Endodermal cell (in vitro differentiated cells): Measurements from ENCODE around the gene PDE4A. TPM values are rescaled to one million over a fixed set of nuclear protein-coding genes. Genes with fewer than 3 reads are reported as not detected.
"Not testable (repeated sequence)": the region's sequence is repeated elsewhere in the genome, so short reads cannot be mapped to it uniquely, and the experiment has no call there.

ENCODE experiments used
- DNase-seq: peaks from one replicate; pipeline ENCODE4 v3.0.0-alpha.2; 2017
- H3K27ac ChIP-seq: 2 replicates; pipeline ENCODE4 v1.5.1; 2013; ENCODE audit warnings: mild to moderate bottlenecking, low read depth, low read length, moderate library complexity
- H3K27me3 ChIP-seq: 2 replicates; pipeline ENCODE4 v1.6.1; 2013; ENCODE audit warnings: mild to moderate bottlenecking, low read length, moderate library complexity; ENCODE audit not compliant: insufficient read depth, control insufficient read depth, poor library complexity, severe bottlenecking
- H3K36me3 ChIP-seq: 2 replicates; pipeline ENCODE4 v1.7.0; 2013; ENCODE audit warnings: mild to moderate bottlenecking, low read length, moderate library complexity; ENCODE audit not compliant: control insufficient read depth, insufficient read depth
- H3K4me1 ChIP-seq: one replicate; pipeline ENCODE4 v1.7.0; 2013; ENCODE audit warnings: low read length; ENCODE audit not compliant: control insufficient read depth, insufficient read depth
- H3K4me3 ChIP-seq: 2 replicates; pipeline ENCODE4 v1.5.1; 2013; ENCODE audit warnings: mild to moderate bottlenecking, low read length, moderate library complexity
- H3K9ac ChIP-seq: 2 replicates; pipeline ENCODE4 v1.6.1; 2013; ENCODE audit warnings: mild to moderate bottlenecking, low read length, moderate library complexity; ENCODE audit not compliant: poor library complexity, severe bottlenecking; ENCODE audit errors: extremely low read depth
- H3K9me3 ChIP-seq: 2 replicates; pipeline ENCODE4 v1.6.1; 2013; ENCODE audit warnings: mild to moderate bottlenecking, low read length, moderate library complexity; ENCODE audit not compliant: control insufficient read depth
- H3K27ac Mint-ChIP-seq: 2 replicates; pipeline ENCODE4 v1.8.0; 2020; ENCODE audit warnings: mixed read lengths
- H3K27me3 Mint-ChIP-seq: 2 replicates; pipeline ENCODE4 v1.8.0; 2021; ENCODE audit warnings: mild to moderate bottlenecking, mixed read lengths; ENCODE audit not compliant: insufficient read depth
- H3K36me3 Mint-ChIP-seq: 2 replicates; pipeline ENCODE4 v1.8.0; 2020; ENCODE audit warnings: low read depth, mixed read lengths
- H3K4me1 Mint-ChIP-seq: 2 replicates; pipeline ENCODE4 v1.8.0; 2020; ENCODE audit warnings: mixed read lengths
- H3K4me3 Mint-ChIP-seq: 2 replicates; pipeline ENCODE4 v1.8.0; 2020; ENCODE audit warnings: mild to moderate bottlenecking, moderate library complexity, mixed read lengths
- H3K9me3 Mint-ChIP-seq: 2 replicates; pipeline ENCODE4 v1.8.0; 2020; ENCODE audit warnings: mild to moderate bottlenecking, mixed read lengths
- WGBS, 2 experiments: methylation state at CpG; one replicate each; pipeline versions ENCODE4 v1.1.5 to v1.1.7; 2013; ENCODE audit warnings: missing lambda C conversion rate in 2 of 2, mixed read lengths in 1 of 2; ENCODE audit not compliant: insufficient coverage in 1 of 2, insufficient read length in 1 of 2; 5-methylcytosine and 5-hydroxymethylcytosine counted together
- total RNA-seq, 2 donors: library from RNA; stranded (reverse); fragmentation: NEBNext Ultra II Directional in 1 of 2; extraction: Animal tissue kit (Norgen Biotek cat#: 25700) in 1 of 2; gene quantifications; 2 replicates in 1 of 2; 3 replicates in 1 of 2; pipeline ENCODE4 v1.2.1, GENCODE V29; 2021
- TF ChIP-seq, protein P1 (sequence below): fragments of 200-600 bp; sonication (generic); conservative IDR thresholded peaks from 2 replicates; pipeline ENCODE4 v1.5.0; 2021; ENCODE audit warnings: antibody characterized with exemption, mild to moderate bottlenecking

PDE4A gene
- total RNA-seq, 2 donors from 2014 or later = 1.7 to 2.6 TPM

DNA sequence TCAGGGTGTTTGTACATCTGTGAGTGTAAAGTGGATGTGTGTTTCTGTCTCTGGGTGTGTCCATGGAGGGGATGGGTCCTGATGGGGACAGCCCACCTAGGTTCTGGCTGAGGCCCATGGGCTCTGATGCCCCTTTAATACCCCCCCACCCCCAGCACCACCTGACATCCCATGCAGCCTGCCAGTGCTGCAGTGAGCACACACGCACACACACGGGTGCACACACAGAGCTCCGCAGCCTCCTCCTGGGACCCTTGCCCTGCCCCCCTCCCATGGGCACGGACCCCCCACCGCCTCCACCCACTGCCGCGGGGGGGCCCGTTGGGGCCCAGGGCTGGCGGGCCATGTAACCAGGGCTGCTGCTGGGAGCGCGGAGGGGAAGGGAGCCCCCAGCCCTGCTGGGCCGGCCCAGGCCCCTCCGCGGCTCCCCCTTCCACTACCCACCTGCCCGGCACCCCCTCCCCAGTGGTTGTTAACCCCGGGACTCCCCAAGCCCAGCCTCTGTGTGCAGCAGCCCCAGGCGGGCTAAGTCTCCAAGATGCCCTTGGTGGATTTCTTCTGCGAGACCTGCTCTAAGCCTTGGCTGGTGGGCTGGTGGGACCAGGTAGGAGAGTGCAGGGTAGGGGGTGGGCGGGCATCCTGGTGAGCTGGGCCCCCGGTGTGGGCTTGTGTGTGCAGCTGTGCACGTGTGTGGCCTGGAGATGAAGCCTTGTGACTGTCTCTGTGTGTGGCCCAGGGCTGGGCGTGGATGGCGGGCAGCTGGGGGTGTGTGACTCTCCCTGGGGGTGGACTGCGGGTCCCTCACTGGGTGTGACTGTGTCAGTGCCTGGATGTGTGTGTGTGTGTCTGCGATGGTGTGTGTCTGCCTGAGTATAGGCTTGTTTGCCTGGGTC is 32.6 kb downstream of the PDE4A start:
- no peak for DNase-seq
- H3K27ac ChIP-seq = no peak overlapping the region
- no peak overlapping the region for H3K27ac Mint-ChIP-seq
- no peaks in the 10 kb centered on the region for H3K4me1 ChIP-seq
- no peaks in the 10 kb centered on the region for H3K27me3 ChIP-seq
- no peak overlapping the region for H3K9ac ChIP-seq
- H3K4me1 Mint-ChIP-seq = no peaks in the 10 kb centered on the region
- H3K4me3 ChIP-seq = no peak overlapping the region
- H3K27me3 Mint-ChIP-seq = peaks cover 10% of the 10 kb centered on the region
- no peaks in the 10 kb centered on the region for H3K36me3 Mint-ChIP-seq
- TF ChIP-seq, protein P1, sequence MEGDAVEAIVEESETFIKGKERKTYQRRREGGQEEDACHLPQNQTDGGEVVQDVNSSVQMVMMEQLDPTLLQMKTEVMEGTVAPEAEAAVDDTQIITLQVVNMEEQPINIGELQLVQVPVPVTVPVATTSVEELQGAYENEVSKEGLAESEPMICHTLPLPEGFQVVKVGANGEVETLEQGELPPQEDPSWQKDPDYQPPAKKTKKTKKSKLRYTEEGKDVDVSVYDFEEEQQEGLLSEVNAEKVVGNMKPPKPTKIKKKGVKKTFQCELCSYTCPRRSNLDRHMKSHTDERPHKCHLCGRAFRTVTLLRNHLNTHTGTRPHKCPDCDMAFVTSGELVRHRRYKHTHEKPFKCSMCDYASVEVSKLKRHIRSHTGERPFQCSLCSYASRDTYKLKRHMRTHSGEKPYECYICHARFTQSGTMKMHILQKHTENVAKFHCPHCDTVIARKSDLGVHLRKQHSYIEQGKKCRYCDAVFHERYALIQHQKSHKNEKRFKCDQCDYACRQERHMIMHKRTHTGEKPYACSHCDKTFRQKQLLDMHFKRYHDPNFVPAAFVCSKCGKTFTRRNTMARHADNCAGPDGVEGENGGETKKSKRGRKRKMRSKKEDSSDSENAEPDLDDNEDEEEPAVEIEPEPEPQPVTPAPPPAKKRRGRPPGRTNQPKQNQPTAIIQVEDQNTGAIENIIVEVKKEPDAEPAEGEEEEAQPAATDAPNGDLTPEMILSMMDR = no peak
- 85 to 87% methylated on average over 4 to 24 of the region's 25 CpGs for WGBS, 2 experiments
- H3K36me3 ChIP-seq = no peaks in the 10 kb centered on the region
- H3K9me3 Mint-ChIP-seq = no peaks in the 10 kb centered on the region
- no peak overlapping the region for H3K4me3 Mint-ChIP-seq
- no peaks in the 10 kb centered on the region for H3K9me3 ChIP-seq

DNA sequence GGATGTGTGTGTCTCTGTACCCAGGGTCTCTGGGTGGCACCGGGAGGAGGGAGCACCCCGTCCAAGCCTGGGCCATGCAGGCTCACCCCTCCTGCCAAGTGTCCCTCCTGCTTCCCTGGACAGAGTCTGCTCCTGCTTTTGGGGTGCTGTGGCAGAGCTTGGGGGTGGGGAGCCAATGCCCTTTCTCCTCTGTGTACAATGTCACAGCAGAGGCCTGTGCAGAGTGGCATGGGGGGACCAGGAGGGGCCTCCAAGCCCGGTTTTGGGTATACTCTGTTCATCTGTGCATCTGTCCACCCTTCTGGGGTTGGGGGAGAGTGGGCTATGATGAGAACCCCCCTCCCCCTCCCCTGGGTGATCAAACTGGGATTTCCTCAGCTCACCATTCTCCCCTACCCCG is 33.5 kb downstream of the PDE4A start:
- no peak overlapping the region for H3K27ac ChIP-seq
- no peak overlapping the region for H3K9ac ChIP-seq
- H3K4me3 Mint-ChIP-seq = no peak overlapping the region
- no peaks in the 10 kb centered on the region for H3K36me3 ChIP-seq
- DNase-seq = no peak
- H3K9me3 ChIP-seq = no peaks in the 10 kb centered on the region
- H3K27me3 Mint-ChIP-seq = peaks cover 8% of the 10 kb centered on the region
- WGBS, 2 experiments = 84% methylated on average over 4 of the region's 4 CpGs; no CpG with 5 or more reads in 1 of the 2 experiments
- H3K27ac Mint-ChIP-seq = no peak overlapping the region
- TF ChIP-seq, protein P1 = no peak
- H3K4me1 ChIP-seq = no peaks in the 10 kb centered on the region
- H3K4me3 ChIP-seq = no peak overlapping the region
- H3K4me1 Mint-ChIP-seq = no peaks in the 10 kb centered on the region
- H3K27me3 ChIP-seq = no peaks in the 10 kb centered on the region
- H3K9me3 Mint-ChIP-seq = no peaks in the 10 kb centered on the region
- H3K36me3 Mint-ChIP-seq = no peaks in the 10 kb centered on the region

DNA sequence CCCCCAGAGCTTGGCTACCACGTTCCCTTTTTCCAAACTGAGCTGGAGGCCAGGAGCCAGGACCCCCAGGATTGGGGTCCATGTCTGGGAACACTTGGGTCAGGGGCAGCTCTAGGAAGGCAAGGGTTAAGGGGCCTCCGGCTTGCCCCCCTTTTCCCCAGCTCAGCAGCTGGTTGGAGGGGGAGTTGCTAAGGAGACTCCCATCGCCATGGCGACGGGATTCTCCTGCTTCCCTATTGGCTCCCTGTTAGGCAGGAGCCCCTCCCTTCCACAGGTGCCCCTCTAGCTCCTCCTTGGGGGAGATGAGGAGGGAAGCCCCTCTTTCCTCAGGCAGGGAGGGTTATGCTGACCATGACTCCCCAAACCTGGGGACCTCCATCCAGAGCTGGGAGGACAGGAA is 33.9 kb downstream of the PDE4A start:
- Mint-ChIP-seq H3K27ac (no peak overlapping the region), H3K4me1 (no peaks in the 10 kb centered on the region)

DNA sequence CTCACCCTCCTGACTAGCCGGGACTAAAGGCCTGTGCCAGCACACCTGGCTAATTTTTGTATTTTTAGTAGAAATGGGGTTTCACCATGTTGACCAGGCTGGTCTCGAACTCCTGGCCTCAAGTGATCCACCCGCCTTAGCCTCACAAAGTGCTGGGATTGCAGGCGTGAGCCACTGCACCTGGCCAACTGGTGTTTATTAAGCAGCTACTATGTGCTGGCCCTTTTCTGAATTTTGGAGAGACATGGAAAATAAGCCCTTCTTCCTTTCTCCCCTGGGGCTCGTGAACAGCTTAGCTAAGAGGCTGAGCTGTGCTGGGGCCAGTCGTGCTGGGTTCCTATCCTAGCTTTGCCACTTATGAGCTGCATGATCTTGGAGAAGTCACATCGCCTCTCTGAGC is 38.4 kb downstream of the PDE4A start:
- H3K4me3 ChIP-seq, DNase-seq, H3K9ac ChIP-seq, H3K36me3 ChIP-seq, H3K9me3 Mint-ChIP-seq, H3K4me3 Mint-ChIP-seq, H3K9me3 ChIP-seq, H3K4me1 Mint-ChIP-seq, H3K27ac ChIP-seq, H3K36me3 Mint-ChIP-seq, H3K27ac Mint-ChIP-seq, H3K27me3 ChIP-seq, H3K4me1 ChIP-seq: not testable (repeated sequence)
- 80 to 91% methylated on average over 7 of the region's 7 CpGs for WGBS, 2 experiments
- H3K27me3 Mint-ChIP-seq = peaks cover 12% of the 10 kb centered on the region

More for the DNA sequence above, 33.9 kb downstream of the PDE4A start:
- DNase-seq = peak; percentile 85
- no peak overlapping the region for H3K4me3 ChIP-seq
- no peaks in the 10 kb centered on the region for H3K27me3 ChIP-seq
- H3K36me3 Mint-ChIP-seq = no peaks in the 10 kb centered on the region
- no peak overlapping the region for H3K4me3 Mint-ChIP-seq
- H3K9me3 ChIP-seq = no peaks in the 10 kb centered on the region
- H3K27ac ChIP-seq = no peak overlapping the region
- no peaks in the 10 kb centered on the region for H3K9me3 Mint-ChIP-seq
- peaks cover 5% of the 10 kb centered on the region for H3K27me3 Mint-ChIP-seq
- H3K9ac ChIP-seq = no peak overlapping the region
- no peaks in the 10 kb centered on the region for H3K36me3 ChIP-seq
- 40 to 50% methylated on average over 1 to 5 of the region's 5 CpGs for WGBS, 2 experiments
- TF ChIP-seq, protein P1 = no peak
- no peaks in the 10 kb centered on the region for H3K4me1 ChIP-seq
